Memory B cell (primary cell): ENCODE data around the gene MPRIP.
"Not testable (repeated sequence)": the region's sequence is repeated elsewhere in the genome, so short reads cannot be mapped to it uniquely, and the experiment has no call there.

ENCODE experiments used
- ATAC-seq: fragments of 150-1000 bp; cut with Tn5 transposase; 2 replicates; pipeline ENCODE4 v1.10.0; 2021; ENCODE audit warnings: low read depth, mild to moderate bottlenecking, moderate library complexity
- DNase-seq, 2 donors: peaks; one replicate each; pipeline ENCODE4 v3.0.0; 2022; ENCODE audit warnings: low spot score in 2 of 2
- H3K27ac Mint-ChIP-seq: one replicate; pipeline ENCODE4 v1.8.0; 2022; ENCODE audit warnings: mild to moderate bottlenecking, moderate library complexity, mixed read lengths
- H3K27me3 Mint-ChIP-seq: one replicate; pipeline ENCODE4 v1.8.0; 2022; ENCODE audit warnings: mixed read lengths
- H3K36me3 Mint-ChIP-seq: one replicate; pipeline ENCODE4 v1.8.0; 2022; ENCODE audit warnings: mild to moderate bottlenecking, mixed read lengths
- H3K4me1 Mint-ChIP-seq: one replicate; pipeline ENCODE4 v1.8.0; 2022; ENCODE audit warnings: mixed read lengths
- H3K4me3 Mint-ChIP-seq: one replicate; pipeline ENCODE4 v1.8.0; 2022; ENCODE audit warnings: mild to moderate bottlenecking, moderate library complexity, mixed read lengths
- H3K9me3 Mint-ChIP-seq: one replicate; pipeline ENCODE4 v1.8.0; 2022; ENCODE audit warnings: mixed read lengths

Gene MPRIP, protein sequence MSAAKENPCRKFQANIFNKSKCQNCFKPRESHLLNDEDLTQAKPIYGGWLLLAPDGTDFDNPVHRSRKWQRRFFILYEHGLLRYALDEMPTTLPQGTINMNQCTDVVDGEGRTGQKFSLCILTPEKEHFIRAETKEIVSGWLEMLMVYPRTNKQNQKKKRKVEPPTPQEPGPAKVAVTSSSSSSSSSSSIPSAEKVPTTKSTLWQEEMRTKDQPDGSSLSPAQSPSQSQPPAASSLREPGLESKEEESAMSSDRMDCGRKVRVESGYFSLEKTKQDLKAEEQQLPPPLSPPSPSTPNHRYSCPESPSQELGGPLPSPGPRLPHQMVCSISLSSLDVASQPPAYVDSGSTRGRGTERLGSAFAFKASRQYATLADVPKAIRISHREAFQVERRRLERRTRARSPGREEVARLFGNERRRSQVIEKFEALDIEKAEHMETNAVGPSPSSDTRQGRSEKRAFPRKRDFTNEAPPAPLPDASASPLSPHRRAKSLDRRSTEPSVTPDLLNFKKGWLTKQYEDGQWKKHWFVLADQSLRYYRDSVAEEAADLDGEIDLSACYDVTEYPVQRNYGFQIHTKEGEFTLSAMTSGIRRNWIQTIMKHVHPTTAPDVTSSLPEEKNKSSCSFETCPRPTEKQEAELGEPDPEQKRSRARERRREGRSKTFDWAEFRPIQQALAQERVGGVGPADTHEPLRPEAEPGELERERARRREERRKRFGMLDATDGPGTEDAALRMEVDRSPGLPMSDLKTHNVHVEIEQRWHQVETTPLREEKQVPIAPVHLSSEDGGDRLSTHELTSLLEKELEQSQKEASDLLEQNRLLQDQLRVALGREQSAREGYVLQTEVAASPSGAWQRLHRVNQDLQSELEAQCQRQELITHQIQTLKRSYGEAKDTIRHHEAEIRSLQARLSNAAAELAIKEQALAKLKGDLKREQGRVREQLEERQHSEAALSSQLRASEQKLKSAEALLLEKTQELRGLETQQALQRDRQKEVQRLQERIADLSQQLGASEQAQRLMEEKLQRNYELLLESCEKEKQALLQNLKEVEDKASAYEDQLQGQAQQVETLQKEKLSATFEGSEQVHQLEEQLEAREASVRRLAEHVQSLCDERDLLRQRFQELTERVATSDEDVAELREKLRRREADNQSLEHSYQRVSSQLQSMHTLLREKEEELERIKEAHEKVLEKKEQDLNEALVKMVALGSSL (N-terminal part only)

DNA sequence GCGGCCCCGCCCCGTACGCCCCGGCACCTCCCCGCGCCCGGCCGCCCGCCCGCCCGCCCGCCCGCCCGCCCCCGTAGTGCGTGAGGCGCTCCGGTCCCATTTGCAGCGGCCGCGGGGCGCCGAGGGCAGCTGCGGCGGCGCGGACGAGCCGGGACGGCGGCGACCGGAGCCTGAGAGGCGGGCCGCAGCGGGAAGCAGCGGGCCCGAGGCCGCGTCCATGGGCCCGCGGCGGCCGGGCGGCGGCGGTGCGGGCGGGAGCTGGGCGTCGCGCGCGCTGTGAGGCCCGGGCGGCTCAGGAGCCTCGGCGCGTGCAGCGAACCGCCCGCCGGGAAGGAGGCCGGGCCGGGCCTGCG, at the start of gene MPRIP:
MPRIP (plus strand) TSS at position 74 of the 353 bp plus-strand sequence. CDS start 392 bp downstream, outside the sequence.
- H3K9me3 Mint-ChIP-seq, result no peaks in the 10 kb centered on the region
- H3K36me3 Mint-ChIP-seq, result no peaks in the 10 kb centered on the region
- H3K4me3 Mint-ChIP-seq, result peak within 1 kb of the TSS; percentile 91
- H3K4me1 Mint-ChIP-seq, result peaks cover 39% of the 10 kb centered on the region
- no peaks in the 10 kb centered on the region for H3K27me3 Mint-ChIP-seq
- no peak for DNase-seq
- ATAC-seq, result peak; percentile 8
- peak within 1 kb of the TSS; percentile 64 for H3K27ac Mint-ChIP-seq

DNA sequence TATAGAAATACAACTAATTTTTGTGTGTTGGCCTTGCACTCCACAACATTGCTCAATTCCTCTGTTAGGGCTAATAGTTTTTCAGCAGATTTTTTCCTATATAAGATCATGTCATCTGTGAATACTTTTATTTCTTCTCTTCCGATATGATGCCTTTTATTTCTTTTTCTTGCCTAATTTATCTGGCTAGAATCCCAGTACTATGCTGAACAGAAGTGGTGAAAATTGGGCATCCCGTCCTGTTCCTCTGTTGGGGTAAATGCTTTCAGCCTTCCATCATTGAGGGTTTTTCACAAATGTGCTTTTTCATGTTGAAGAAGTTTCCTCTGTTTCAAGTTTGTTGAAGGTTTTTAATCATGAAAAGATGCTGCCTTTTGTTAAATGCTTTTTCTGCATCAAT, 47.6 kb upstream of the MPRIP start:
- no peaks in the 10 kb centered on the region for H3K27me3 Mint-ChIP-seq
- H3K4me1 Mint-ChIP-seq, result peaks cover 18% of the 10 kb centered on the region
- DNase-seq (no peak), ATAC-seq (no peak)
- no peak overlapping the region for H3K4me3 Mint-ChIP-seq
- H3K36me3 Mint-ChIP-seq, result no peaks in the 10 kb centered on the region
- H3K9me3 Mint-ChIP-seq, result no peaks in the 10 kb centered on the region
- no peak overlapping the region for H3K27ac Mint-ChIP-seq

DNA sequence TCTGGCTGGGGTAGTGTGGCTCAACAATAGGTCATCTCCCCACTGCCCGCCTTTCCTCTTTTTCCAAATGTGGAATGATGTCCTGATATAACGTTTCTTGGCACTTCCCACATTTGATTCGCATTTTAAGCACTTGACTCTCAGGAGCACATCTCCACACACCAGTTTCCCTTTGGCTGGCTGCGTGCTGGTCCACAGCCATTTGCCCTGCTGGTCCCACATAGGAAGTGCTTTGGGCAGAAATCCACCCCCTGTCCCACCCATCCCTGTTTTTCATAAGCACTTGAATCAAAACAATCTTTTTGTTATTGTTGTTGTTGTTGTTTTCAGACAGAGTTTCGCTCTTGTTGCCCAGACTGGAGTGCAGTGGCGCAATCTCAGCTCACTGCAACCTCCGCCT, 46.3 kb upstream of the MPRIP start:
- no peak for DNase-seq
- H3K4me1 Mint-ChIP-seq, result peaks cover 7% of the 10 kb centered on the region
- no peak for ATAC-seq

DNA sequence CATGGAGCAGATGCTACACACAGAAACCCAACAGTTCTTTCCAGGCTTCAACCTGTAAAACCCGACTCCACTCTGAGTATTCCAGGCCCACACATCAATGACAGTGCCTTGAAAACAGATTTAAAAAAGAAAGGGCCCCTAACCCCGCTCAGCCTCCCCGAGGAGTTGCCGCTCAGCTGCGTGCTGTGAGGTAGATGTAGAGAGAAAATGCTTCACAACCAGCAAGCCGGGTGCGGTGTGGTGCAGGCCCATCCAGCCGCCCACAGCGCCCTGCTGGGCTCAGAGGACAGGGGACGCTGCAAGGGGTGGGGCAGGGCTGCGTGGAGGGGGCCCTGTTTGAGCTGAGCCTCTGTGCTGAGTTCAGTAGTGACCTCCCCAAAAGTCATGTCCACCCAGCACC, 45.5 kb upstream of the MPRIP start:
- not testable (repeated sequence) for H3K4me1 Mint-ChIP-seq, H3K27ac Mint-ChIP-seq, DNase-seq, H3K9me3 Mint-ChIP-seq, H3K36me3 Mint-ChIP-seq, ATAC-seq, H3K4me3 Mint-ChIP-seq, H3K27me3 Mint-ChIP-seq

More for the DNA sequence above, 46.3 kb upstream of the MPRIP start:
- Mint-ChIP-seq H3K9me3 (no peaks in the 10 kb centered on the region), H3K27me3 (no peaks in the 10 kb centered on the region), H3K36me3 (no peaks in the 10 kb centered on the region), H3K27ac (no peak overlapping the region), H3K4me3 (no peak overlapping the region)

DNA sequence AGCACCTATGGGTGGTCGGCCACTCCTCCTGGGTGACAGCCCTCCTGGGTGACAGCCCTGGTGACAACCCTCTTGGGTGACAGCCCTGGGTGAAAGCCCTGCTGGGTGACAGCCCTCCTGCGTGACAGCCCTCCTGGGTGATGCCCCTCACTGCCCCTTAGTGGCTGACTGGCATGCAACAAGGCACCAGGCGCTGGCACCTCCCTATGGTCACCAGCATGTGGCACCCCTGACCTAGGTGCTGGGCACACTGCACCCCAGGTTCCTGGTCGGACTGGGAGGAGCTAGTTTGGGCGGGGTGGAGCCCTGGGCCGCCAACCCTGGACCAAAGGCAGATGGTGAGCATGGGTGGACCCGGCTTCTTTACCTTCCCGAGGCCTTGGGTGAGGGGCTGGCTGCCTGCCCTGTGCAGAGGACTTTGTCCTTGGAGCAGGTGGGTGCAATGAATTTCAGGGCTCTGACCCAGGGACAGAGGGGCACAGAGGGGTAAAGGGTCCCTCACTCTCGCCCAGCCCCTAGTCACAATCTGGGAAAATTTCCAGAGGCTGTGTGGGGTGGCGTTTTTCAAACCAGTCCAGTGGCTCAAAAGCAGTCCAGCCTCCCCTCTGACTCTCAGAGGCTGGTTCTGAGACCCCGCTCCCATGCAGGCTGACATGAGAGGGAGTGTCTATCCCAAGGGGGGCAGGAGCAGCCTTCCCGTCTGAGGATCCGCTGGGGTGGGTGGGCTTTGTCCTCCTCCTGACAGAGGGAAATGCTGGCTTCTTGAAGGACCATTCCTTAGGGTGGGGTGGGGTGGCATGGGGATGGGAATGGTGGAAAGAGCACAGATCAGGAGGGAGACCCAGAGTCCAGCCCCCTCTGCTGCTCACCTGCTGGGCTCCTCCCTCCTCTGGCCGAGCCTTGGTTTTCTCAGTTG, 44.5 kb upstream of the MPRIP start:
- DNase-seq, result no peak
- Mint-ChIP-seq H3K4me1 (peaks cover 6% of the 10 kb centered on the region), H3K9me3 (no peaks in the 10 kb centered on the region), H3K4me3 (no peak overlapping the region), H3K27ac (no peak overlapping the region), H3K27me3 (no peaks in the 10 kb centered on the region), H3K36me3 (no peaks in the 10 kb centered on the region)
- no peak for ATAC-seq

DNA sequence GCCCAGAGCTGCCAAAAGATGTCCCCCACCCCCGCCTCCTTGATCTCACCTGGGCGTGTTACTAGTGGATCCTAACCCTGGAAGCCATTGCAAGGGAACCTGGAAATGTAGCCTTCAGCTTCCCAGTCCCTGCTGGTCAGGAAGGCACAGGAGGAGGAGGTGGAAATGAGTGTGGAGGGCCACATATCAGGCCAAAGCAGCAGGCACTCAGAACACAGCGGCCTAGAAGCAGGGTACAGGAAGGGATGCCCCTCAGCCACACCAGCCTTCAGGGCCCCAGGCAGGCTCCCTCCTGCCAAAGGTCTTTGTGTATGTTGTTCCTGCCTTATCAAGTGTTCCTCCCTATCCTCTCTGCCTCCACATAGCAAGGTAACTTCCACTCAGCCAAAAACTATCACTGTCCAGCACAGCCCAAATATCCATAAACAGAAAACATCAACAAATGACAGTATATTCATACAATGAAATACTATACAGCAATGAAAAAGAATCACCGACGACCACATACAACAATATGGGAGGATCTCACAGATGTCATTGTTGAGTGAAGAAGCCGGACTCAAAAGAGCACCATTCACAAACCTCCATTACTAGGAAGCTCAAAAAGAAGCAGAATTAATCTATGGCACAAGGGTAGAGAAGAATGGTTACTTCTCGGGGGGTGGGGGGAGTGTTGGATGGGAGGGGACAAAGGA, 42.2 kb upstream of the MPRIP start:
- peaks cover 2% of the 10 kb centered on the region for H3K27me3 Mint-ChIP-seq
- H3K36me3 Mint-ChIP-seq, result no peaks in the 10 kb centered on the region
- H3K4me1 Mint-ChIP-seq, result peaks cover 8% of the 10 kb centered on the region
- no peak overlapping the region for H3K4me3 Mint-ChIP-seq
- H3K27ac Mint-ChIP-seq, result no peak overlapping the region
- ATAC-seq (no peak), DNase-seq (no peak)
- no peaks in the 10 kb centered on the region for H3K9me3 Mint-ChIP-seq

DNA sequence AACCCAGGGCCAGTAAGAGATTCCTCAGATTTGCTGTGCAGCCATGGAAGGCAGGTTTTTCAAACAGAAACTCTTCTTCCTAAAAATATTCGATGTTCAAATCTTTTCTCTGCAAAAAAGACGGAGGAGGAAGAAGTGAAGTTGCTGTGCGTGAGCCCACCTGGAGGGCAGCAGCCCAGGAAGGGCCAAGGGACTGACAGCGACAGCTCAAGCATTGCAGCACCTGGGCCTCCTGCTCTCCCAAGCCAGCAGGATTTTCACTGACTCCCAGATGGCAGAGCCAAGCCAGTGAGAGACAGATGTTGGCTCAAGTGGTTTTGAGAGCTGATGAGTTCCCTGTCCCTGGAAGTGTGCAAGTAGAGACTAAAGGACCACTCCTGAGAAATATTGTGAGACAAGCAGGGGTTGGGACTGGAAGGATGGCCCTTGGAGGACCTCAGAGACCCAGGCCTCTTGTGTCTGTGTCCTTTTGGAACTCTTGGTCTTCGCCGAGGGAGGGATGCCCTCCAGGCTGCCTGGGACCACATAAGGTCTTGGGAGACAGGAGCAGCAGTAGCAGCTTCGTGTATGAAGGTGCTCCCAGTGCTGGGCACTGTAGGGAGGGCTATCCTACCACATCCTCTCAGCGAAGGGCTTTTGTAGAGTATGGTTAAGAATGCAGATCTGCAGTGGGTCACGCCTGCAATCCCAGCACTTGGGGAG, 41.0 kb upstream of the MPRIP start:
- peaks cover 4% of the 10 kb centered on the region for H3K27me3 Mint-ChIP-seq
- no peaks in the 10 kb centered on the region for H3K36me3 Mint-ChIP-seq
- H3K4me1 Mint-ChIP-seq, result peaks cover 8% of the 10 kb centered on the region
- no peak for DNase-seq
- peak; percentile 15 for ATAC-seq
- no peaks in the 10 kb centered on the region for H3K9me3 Mint-ChIP-seq
- no peak overlapping the region for H3K27ac Mint-ChIP-seq
- no peak overlapping the region for H3K4me3 Mint-ChIP-seq

DNA sequence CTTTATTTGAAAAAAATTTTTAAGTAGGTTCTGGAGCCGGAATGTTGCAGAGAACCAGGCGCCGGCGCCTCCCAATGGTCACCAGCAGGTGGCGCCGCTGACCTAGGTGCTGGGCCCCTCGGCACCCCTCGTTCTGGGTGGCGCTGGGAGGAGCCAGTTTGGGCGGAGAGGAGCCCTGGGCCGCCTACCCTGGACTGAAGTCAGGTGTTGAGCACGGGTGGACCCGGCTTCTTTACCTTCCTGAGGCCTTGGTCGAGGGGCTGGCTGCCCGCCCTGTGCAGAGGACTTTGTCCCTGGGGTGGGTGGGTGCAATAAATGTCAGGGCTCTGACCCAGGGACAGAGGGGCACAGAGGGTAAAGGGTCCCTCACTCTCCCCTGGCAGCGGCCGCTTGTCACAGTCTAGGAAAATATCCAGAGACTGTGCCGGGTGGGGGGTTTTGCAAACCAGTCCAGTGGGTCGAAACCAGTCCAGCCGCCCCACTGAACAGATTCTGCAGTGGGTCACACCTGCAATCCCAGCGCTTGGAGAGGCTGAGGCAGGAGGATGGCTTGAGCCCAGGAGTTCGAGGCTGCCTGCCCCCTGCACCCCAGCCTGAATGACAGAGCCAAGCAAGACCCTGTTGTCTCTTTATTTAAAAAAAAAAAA, 40.3 kb upstream of the MPRIP start:
- H3K27ac Mint-ChIP-seq, result no peak overlapping the region
- no peaks in the 10 kb centered on the region for H3K36me3 Mint-ChIP-seq
- ATAC-seq (peak; percentile 93), DNase-seq (peak; percentile 77 to 89)
- H3K4me3 Mint-ChIP-seq, result no peak overlapping the region
- peaks cover 8% of the 10 kb centered on the region for H3K4me1 Mint-ChIP-seq
- H3K9me3 Mint-ChIP-seq, result no peaks in the 10 kb centered on the region
- H3K27me3 Mint-ChIP-seq, result peaks cover 4% of the 10 kb centered on the region

DNA sequence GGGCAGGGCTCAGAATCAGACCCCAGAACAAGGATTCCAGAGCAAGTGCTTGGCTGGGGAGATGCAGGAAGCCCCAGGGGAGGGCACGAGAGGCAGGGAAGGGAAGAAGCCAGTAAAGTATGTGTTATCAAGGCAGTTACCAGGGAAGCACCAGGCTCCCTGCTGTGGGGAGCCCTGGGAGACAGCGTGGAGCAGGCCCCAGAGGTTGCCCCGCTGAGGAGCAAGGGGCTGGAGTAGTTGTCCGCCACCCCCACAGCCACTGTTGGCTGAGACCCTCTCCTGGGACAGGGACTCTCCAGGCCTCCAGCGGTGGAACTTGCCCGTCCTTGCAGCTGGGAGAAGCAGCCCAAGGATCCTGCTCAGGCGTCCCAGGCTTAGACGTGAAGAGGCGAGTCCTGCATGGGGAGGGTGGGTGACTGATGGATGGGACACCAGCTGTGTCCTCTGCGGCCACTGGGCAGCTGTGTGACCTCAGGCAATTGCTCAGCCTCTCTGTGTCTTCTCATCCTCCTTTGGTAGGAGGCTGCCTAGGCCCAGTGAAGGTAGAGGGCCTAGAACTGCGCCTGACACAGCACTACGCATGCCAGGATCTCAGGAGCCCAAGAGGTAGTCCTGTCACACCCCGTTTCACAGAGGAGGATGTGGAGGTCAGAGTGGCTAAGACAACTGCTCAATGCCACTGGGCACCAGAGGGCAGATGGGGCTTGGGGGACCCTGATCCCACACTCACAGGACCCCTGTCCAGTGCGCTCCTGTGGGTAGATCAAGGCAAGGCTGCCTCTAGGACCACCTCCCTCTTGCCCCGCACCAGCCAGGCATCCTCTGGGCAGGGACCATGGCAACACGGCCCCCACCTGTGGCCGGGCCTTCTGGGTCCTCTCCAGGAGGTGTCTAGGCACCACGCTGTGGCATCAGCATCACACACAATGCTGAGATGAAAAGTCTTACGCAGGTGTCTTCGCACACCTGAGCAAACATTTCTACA, 39.2 kb upstream of the MPRIP start:
- not testable (repeated sequence) for DNase-seq, H3K27me3 Mint-ChIP-seq, H3K4me3 Mint-ChIP-seq, H3K9me3 Mint-ChIP-seq, H3K27ac Mint-ChIP-seq, H3K36me3 Mint-ChIP-seq, ATAC-seq
- H3K4me1 Mint-ChIP-seq, result peaks cover 11% of the 10 kb centered on the region

DNA sequence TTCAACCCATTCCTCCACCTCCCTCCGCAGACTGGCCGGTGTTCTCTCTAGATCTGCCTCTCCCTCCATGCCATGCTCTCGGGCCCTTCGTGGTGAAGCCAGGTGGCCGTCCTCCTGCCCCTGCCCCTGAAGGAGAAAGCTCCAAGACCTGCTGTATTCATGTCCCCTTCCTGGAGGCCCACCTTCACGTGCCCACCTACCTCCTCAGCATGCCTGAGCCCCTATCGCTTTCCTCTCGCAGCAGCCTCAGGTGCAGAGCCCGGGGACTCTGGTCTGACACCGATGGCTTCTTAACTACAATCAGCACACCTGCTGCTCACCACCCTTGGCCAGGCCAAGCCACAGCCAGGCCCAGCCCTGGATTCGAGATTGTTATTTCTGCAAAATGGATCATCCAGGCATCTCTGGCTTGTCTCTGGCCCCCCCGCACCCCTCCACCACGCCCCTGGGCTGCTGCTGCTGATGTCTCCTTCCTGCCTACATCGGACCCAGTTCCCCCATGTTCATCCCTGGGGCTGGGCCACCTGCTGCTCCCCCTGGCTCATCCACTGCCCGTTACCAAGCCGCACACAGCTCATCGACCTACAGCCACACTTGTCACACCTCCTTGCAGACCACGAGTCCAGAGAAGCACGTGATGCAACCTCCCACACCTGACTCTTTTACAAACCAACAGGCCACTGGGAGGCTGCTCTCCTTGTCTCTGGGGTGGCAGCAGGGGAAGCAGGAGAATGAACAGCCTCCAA, 37.8 kb upstream of the MPRIP start:
- ATAC-seq (no peak), DNase-seq (no peak)
- peaks cover 2% of the 10 kb centered on the region for H3K36me3 Mint-ChIP-seq
- H3K4me1 Mint-ChIP-seq, result peaks cover 11% of the 10 kb centered on the region
- H3K27ac Mint-ChIP-seq, result peak overlapping the region; percentile 55
- no peak overlapping the region for H3K4me3 Mint-ChIP-seq
- H3K27me3 Mint-ChIP-seq, result peaks cover 4% of the 10 kb centered on the region
- peaks cover 3% of the 10 kb centered on the region for H3K9me3 Mint-ChIP-seq
